ENCODE results near the gene KIAA1549.
"Not testable (repeated sequence)": the region's sequence is repeated elsewhere in the genome, so short reads cannot be mapped to it uniquely, and the experiment has no call there.

KIAA1549 gene

DNA sequence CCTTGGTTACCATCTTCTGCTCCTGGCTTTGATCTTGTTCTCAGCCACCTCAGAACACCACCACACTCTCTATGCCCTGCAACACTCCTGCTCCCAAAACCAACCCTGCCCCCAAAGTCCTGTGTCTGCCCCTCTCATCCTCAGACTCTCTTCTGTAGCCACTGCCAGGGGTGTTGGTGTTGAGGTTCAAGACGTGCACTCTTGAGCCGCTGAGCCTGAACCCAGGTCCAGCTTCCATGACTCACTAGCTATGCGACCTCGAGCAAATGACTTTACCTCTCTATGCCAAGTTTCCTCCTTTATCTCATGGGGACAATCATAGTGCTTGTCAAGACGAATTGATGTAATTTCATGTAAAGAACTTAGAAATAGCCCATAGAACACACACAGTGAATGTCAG lies 182.4 kb downstream of the KIAA1549 start:
- no peak for DNase-seq

DNA sequence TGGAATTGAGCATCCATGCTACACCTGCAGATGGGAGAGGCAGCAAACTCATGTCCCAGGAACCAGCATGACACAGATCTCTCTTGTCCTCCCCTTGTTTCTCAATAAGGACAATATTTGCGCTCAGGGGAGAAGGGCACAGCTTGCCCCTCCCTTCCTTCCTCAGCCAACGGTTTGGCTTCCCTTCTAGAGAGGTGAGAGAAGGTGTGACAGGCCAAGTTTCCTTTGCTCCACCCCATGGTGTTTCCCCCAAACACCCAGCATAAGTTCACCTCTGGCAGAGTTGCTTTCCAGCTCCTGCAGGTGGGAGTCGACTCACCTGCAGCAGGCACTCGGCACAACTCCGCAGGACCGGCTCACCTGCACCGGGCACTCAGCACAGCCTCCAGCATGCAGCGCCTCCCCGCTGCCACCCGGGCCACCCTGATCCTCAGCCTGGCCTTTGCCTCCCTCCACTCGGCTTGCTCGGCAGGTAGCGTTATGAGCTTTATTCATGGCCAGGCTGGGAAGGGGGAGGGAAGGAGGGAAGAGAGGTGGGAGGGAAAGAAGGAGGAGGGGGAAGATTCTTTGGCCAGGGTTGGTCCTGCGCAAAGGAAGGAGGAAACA lies 183.4 kb downstream of the KIAA1549 start, which contains the start of the genes ATP6V0A4 and TMEM213:
Gene ATP6V0A4, minus strand, starts transcription at position 482 of the 606 bp plus-strand sequence. CDS start 26,949 bp downstream, outside the sequence.
Gene TMEM213, plus strand, starts transcription at position 280 of the 606 bp plus-strand sequence. Its CDS starts 111 bp downstream, at position 391.
- no peak for DNase-seq

DNA sequence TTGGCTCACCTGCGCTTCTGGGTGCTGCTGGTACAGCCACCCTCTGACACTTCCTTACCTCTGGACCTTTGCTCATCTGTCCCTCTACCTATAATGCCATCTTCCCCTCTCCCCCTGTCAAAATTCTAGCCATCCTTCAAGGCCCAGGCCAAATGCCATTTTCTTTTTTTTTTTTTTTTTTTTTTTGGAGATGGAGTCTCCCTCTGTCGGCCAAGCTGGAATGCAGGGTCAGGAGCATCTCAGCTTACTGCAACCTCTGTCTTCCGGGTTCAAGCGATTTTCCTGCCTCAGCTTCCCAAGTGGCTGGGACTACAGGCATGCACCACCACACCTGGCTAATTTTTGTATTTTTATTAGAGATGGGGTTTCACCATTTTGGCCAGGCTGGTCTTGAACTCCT lies 184.1 kb downstream of the KIAA1549 start:
- DNase-seq, result not testable (repeated sequence)

DNA sequence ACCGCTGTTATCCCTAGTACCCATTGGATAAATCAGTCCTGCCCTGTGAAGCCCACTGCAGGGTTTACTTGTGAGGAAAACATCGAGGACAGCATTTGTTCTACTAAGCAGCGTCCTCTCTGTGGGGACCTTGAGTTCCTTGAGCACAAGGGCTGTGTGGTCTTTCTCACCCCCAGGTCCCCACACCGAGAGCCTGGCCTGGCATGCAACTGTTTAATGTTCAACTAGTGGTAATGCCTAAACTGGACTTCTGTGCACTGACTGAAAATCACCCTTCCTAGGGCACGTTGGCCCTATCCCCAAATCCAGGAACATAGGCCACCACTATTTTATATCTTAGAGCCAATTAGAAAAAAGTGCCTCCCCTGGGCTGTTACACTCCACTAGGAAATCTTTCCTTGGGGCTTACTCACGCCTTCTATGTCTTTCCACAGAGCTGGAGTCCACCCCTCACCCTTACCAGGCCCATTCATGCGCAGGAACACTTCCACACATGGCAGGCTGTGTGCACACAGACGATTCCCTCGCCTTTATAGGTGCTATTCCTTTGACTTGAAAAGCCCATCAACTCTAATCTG lies 185.1 kb downstream of the KIAA1549 start:
- DNase-seq, result no peak

DNA sequence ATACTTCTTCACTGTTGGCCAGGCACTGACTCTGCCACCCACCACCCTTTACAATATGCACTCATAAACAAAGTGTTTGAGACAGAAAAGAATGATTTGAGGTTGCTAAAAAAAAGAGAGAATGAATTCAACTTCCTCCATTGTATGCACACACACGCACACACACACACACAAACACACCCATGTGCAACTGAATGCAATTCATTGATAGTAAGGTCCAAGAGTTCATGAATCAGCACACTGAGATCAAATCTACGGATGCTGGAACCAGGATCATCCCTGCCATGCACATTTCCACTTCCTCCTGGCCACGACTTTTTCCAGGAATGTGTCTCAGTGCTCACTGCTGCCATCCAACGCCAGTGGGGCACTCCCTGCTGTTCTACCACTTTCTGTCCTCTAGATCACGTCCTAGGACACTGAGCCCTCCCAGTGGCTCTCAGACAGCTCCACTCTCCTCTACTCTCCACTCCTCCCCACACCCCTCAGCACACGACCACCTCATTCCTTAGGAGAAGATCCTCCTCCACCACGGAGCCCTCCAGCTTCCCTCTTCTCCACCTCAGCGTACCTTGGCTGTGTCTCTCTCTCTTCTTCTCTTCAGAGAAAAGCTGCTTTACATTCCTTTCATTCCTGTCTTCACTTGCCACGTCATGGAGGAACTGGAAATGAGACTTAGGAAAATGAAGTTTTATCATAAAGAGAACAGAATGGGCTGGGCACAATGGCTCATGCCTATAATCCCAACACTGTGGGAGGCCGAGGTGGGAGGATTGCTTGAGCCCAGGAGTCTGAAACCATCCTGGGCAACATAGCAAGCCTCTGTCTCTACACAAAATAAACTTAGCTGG lies 195.4 kb downstream of the KIAA1549 start:
- no peak for DNase-seq

DNA sequence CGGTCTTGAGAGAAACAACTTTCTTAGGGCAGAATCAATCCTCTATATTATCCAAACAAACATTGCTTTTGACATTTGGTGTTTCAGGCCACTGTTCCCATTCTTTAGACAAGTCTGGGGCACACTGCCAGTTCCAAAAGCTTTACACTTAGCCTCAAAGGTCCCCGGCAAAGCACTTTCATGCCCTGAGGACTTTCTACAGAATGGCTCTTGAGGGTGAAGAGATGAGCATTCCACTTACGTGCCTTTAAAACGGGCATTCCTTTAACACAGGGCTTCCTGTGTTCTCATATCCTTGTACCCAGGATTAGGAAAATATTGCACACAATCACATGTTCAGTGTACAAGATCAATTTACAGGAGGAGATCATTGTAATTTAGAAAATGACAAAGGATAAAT lies 196.5 kb downstream of the KIAA1549 start:
- DNase-seq, result no peak
